Ishikawa (cell line): ENCODE measurements around the gene MYH3.

Source experiments
- NFIC ChIP-seq: IDR thresholded peaks from 2 replicates; pipeline ENCODE4 v1.6.1; 2012
- REST ChIP-seq: IDR thresholded peaks from 2 replicates; pipeline ENCODE4 v1.6.1; 2012; ENCODE audit warnings: low read depth, mild to moderate bottlenecking
- TEAD4 ChIP-seq: IDR thresholded peaks from 2 replicates; pipeline ENCODE4 v1.6.1; 2012
- TF ChIP-seq, protein P1 (sequence below): IDR thresholded peaks from 2 replicates; pipeline ENCODE4 v1.6.1; 2012

DNA sequence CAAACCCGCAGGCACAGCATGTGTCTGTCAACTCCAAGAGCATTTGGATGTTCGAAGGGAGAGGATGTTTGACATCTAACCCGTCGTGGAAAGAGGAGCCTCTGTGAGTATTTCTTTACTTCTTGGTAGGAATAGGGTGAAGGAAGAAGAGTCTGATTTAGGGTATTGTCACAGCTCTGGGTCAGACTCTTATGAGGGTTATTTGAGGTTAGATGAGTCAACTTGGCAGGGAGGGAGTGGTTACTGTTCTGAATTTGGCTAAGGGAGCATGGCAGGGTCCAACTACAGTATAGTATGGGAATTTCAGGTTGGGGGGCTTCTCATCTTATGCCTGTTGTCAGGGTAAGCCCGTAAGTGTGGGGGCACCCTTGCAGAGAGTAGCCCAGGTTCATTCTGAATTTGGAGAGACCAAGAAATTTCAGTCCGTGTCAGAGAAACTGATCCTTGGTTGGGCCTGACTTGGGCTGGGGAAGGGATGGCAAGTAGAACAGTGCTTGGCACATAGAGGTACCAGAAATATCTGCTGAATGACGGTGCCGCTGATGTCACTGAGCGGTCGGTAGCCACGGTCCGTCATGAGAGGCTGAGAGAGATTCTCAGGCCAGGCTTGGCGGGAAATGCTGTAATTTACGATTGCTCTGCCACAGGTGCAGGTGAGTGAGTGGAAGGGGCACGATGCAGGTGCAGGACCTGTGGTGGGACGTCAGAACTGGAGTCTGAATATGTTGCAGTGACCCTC lies 43.2 kb downstream of the MYH3 start:
- TF ChIP-seq, protein P1, sequence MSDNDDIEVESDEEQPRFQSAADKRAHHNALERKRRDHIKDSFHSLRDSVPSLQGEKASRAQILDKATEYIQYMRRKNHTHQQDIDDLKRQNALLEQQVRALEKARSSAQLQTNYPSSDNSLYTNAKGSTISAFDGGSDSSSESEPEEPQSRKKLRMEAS = no peak
- no peak for TF ChIP-seq TEAD4
- no peak for TF ChIP-seq REST
- no peak for TF ChIP-seq NFIC
